Calu3 (cell line): ENCODE measurements around the gene XRCC5. TPM values are rescaled to one million over a fixed set of nuclear protein-coding genes. Genes with fewer than 3 reads are reported as not detected.

Experiments used
- BruUV-seq: library from RNA; stranded (reverse); fragments of 400-500 nt; replicated peaks from 2 replicates; lab custom pipeline; 2021; lab: Mats Ljungman, UMichigan
- CTCF ChIA-PET: fragments of 300-600 bp; sonication (Branson Sonifier 250); formaldehyde crosslinking; loops from one replicate; lab custom pipeline; 2022; ENCODE audit warnings: antibody characterized with exemption; lab: Charles Lee
- DNase-seq: peaks from one replicate; pipeline ENCODE4 v3.0.0; 2022
- H3K27ac Mint-ChIP-seq: one replicate; pipeline ENCODE4 v1.8.0; 2022; ENCODE audit warnings: mixed read lengths; ENCODE audit not compliant: unreplicated experiment
- H3K27me3 Mint-ChIP-seq: one replicate; pipeline ENCODE4 v1.8.0; 2022; ENCODE audit warnings: mixed read lengths; ENCODE audit not compliant: unreplicated experiment
- H3K36me3 Mint-ChIP-seq: one replicate; pipeline ENCODE4 v1.8.0; 2022; ENCODE audit warnings: mild to moderate bottlenecking, moderate library complexity, mixed read lengths; ENCODE audit not compliant: insufficient read depth, unreplicated experiment
- H3K4me1 Mint-ChIP-seq: one replicate; pipeline ENCODE4 v1.8.0; 2022; ENCODE audit warnings: mild to moderate bottlenecking, low read depth, mixed read lengths; ENCODE audit not compliant: unreplicated experiment
- H3K4me3 Mint-ChIP-seq: one replicate; pipeline ENCODE4 v1.8.0; 2022; ENCODE audit warnings: mild to moderate bottlenecking, low read depth, moderate library complexity, mixed read lengths; ENCODE audit not compliant: unreplicated experiment
- H3K9me3 Mint-ChIP-seq: one replicate; pipeline ENCODE4 v1.8.0; 2022; ENCODE audit warnings: low read depth, mixed read lengths; ENCODE audit not compliant: unreplicated experiment
- intact Hi-C: fragments of 100-400 bp; cut with micrococcal nuclease; formaldehyde crosslinking; loops from one replicate; pipeline ENCODE4 v1.10.0; 2022; ENCODE audit not compliant: unreplicated experiment
- total RNA-seq: library from RNA; stranded (reverse); gene quantifications from 2 replicates; pipeline ENCODE4 v1.2.3, GENCODE V29; 2022
- TF ChIP-seq, protein P1 (sequence below): fragments of 200-600 bp; IDR thresholded peaks from one replicate; pipeline ENCODE4 v1.8.0; 2022; ENCODE audit warnings: antibody characterized with exemption; ENCODE audit not compliant: unreplicated experiment

Gene XRCC5
- total RNA-seq, 1 experiment from 2014 or later, result 313 TPM

DNA sequence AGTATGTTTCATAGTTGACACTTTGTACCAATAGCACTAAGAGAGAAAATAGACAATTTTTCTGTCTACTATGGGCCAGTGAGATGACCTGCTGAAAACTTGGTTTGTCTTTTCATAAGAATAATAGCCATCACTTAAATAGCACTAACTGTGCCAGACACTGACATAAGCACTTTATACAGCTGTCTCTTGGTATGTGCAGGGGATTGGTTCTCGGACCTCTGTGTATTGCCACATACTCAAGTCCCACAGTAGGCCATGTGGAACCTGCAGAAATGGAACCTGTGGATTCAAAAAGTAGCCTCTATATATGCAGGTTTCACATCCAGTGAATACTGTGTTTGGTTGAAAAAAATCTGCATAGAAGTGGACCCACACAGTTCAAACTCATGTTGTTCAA, 126.7 kb downstream of the XRCC5 start:
- TF ChIP-seq, protein P1, sequence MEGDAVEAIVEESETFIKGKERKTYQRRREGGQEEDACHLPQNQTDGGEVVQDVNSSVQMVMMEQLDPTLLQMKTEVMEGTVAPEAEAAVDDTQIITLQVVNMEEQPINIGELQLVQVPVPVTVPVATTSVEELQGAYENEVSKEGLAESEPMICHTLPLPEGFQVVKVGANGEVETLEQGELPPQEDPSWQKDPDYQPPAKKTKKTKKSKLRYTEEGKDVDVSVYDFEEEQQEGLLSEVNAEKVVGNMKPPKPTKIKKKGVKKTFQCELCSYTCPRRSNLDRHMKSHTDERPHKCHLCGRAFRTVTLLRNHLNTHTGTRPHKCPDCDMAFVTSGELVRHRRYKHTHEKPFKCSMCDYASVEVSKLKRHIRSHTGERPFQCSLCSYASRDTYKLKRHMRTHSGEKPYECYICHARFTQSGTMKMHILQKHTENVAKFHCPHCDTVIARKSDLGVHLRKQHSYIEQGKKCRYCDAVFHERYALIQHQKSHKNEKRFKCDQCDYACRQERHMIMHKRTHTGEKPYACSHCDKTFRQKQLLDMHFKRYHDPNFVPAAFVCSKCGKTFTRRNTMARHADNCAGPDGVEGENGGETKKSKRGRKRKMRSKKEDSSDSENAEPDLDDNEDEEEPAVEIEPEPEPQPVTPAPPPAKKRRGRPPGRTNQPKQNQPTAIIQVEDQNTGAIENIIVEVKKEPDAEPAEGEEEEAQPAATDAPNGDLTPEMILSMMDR, result no peak
- no peaks in the 10 kb centered on the region for H3K27me3 Mint-ChIP-seq
- no peaks in the 10 kb centered on the region for H3K4me1 Mint-ChIP-seq
- no peak overlapping the region for H3K27ac Mint-ChIP-seq
- H3K9me3 Mint-ChIP-seq, result peaks cover 5% of the 10 kb centered on the region
- CTCF ChIA-PET, result no interaction called here
- no peak overlapping the region for H3K4me3 Mint-ChIP-seq
- DNase-seq, result no peak
- intact Hi-C loops, result no loop called here
- BruUV-seq, result no TSS peak
- no peaks in the 10 kb centered on the region for H3K36me3 Mint-ChIP-seq

DNA sequence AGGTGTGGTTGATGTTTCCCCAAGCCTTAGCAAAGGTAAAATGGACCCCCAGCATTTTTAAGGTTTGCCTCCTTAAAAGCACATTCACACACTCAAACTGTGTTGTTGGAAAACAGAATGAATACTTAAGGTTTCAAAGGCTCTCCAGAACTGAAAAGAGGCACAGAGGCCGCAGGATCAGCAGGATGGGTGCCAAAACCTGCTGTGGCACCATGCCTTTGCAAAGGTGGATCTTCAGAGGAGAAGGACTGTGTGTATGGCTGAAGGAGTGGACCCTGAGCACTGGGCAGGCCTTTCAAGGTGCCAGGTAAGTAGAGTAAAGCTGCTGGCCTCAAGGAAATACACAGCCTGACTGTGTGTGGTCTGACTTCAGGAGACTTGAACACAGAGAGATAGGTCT, 127.3 kb downstream of the XRCC5 start:
- no TSS peak for BruUV-seq
- H3K9me3 Mint-ChIP-seq, result peaks cover 5% of the 10 kb centered on the region
- DNase-seq, result no peak
- TF ChIP-seq, protein P1, result no peak
- intact Hi-C loops, result no loop called here
- H3K4me3 Mint-ChIP-seq, result no peak overlapping the region
- no peaks in the 10 kb centered on the region for H3K4me1 Mint-ChIP-seq
- H3K36me3 Mint-ChIP-seq, result no peaks in the 10 kb centered on the region
- no peaks in the 10 kb centered on the region for H3K27me3 Mint-ChIP-seq
- CTCF ChIA-PET, result no interaction called here
- H3K27ac Mint-ChIP-seq, result no peak overlapping the region

DNA sequence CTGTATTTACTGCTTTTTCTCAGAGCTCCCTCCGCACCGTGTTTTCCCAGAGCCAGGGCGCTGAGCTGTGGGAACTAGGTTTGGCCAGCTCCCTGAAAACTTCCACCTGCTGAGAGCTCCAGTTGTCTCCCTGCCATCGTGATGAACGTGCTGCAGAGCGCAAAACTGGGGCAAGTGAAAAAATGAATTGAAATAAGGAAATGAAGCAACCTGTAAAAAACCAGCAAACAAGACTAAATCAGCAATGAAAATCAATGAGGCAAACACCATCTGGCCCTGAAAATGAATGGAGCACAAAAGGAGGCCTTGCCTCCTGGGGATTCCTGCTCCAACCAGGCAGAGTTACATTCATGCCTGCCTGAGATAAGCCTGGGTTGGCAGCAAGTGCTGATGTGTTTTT, 133.2 kb downstream of the XRCC5 start:
- CTCF ChIA-PET, result no interaction called here
- TF ChIP-seq, protein P1, result no peak
- H3K4me1 Mint-ChIP-seq, result no peaks in the 10 kb centered on the region
- no peaks in the 10 kb centered on the region for H3K36me3 Mint-ChIP-seq
- H3K9me3 Mint-ChIP-seq, result no peaks in the 10 kb centered on the region
- H3K27me3 Mint-ChIP-seq, result peaks cover 19% of the 10 kb centered on the region
- no peak overlapping the region for H3K4me3 Mint-ChIP-seq
- DNase-seq, result no peak
- H3K27ac Mint-ChIP-seq, result no peak overlapping the region
- intact Hi-C loops, result no loop called here
- BruUV-seq, result no TSS peak

DNA sequence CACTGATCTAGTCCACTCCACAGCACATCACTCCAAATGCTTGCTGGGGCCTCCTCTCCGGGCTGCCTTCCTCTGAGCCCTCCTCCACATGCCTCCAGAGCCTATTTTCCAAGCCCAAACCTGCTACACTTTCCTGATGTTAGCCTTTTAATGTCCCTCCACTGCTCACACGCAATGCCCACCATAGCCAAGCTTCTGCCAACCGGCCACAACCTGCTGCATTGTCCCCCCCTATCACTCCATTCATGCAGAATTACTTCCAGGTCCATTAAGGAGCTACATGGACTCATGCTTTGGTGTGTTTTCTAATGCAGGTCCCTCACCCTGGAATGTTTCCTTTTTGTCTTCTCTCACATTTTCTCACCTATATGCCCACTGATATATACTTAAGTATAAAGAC, 133.9 kb downstream of the XRCC5 start:
- no TSS peak for BruUV-seq
- no peaks in the 10 kb centered on the region for H3K9me3 Mint-ChIP-seq
- H3K4me3 Mint-ChIP-seq, result no peak overlapping the region
- TF ChIP-seq, protein P1, result no peak
- no peak for DNase-seq
- peaks cover 19% of the 10 kb centered on the region for H3K27me3 Mint-ChIP-seq
- no peaks in the 10 kb centered on the region for H3K36me3 Mint-ChIP-seq
- H3K4me1 Mint-ChIP-seq, result no peaks in the 10 kb centered on the region
- CTCF ChIA-PET, result no interaction called here
- intact Hi-C loops, result no loop called here
- no peak overlapping the region for H3K27ac Mint-ChIP-seq
